HG02852 (cell line): ENCODE results near the gene DBNDD1.
"Not testable (repeated sequence)": the region's sequence is repeated elsewhere in the genome, so short reads cannot be mapped to it uniquely, and the experiment has no call there.

Experiments
- ATAC-seq: cut with Tn5 transposase; IDR thresholded peaks from one replicate; pipeline ENCODE4 v1.9.1; 2021; ENCODE audit warnings: mild to moderate bottlenecking, moderate library complexity; ENCODE audit not compliant: unreplicated experiment

Gene DBNDD1, protein sequence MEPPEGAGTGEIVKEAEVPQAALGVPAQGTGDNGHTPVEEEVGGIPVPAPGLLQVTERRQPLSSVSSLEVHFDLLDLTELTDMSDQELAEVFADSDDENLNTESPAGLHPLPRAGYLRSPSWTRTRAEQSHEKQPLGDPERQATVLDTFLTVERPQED

DNA sequence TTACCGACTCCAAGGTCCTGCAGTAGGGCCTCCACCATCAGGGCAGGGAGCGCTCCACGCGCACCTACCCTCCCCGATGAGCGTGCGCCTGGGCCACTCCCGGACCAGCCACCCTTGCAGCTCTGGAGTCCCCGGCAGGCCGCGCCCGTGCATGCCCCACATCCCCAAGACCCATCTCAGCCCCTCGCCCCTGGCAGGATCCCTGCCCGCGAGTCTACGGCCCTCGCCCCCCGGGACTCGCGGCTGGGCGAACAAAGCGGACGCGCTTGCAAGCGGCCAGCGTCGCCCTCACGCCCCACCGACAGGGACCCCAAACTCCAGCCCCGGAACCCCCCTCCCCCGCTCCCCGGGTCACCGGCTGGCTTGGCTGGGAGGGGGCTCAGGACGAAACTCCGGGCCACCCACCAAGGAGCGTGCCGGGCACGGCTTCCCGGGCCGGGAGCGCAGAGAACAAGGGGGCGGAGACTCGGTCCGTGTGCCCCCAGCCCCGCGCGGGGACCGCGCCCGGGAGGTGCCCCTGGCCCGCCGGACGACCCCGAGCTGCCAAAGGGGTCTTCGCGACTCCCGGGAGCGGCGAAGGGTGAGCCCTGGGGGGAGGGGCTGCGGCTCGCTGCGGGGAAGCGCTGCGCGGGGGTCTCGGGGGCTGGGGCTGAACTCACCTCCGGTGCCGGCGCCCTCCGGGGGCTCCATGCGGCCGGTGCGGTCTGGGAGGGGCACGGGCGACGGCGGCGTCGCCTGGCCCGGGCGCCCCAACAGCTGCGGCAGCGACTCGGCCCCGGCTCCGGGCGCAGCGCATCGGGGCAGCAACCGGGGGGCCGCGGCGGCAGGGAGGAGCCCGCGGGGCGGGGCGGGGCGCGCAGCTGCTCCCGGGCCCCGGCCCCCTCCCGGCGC is at the start of gene DBNDD1:
TSS of gene DBNDD1 (minus strand) at position 805 of the 891 bp plus-strand sequence. CDS start at position 690, 115 bp downstream.
- no peak for ATAC-seq

DNA sequence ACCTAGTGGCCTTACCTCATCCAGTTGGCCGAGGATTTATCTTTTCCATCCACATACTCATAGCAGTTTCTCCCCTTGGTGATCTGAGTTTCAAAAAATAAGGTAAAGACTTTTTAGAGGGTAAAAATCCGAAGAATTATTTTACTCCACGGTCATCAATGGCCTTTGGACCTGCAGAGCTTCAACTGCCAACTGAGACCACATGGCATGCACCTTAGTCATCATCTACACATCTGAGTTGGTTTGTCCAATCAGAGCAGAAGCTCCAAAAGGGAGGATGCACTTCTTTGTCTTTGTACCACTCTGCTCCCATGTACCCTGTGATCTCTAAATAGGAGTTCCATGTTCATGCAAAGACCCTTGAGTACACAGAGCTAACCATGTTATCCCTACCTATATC is 42.2 kb upstream of the DBNDD1 start:
- no peak for ATAC-seq

DNA sequence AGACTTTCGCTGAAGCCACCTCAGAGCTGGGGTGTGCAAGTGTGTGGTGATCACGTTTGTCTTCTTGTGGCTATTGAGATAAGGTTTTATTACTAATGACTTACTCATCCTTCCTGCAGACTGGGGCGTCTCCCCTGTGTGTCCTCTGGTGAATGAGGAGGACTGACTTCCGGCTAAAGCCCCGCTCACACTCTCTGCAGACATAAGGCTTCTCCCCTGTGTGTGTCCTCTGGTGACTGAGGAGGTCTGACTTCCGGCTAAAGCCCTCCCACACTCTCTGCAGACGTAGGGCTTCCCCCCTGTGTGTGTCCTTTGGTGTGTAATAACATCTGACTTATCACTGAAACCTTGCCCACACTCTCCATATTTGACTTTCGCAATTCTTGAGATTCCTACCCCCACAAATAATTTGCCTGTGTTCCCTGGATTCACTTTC is 38.5 kb upstream of the DBNDD1 start:
- ATAC-seq = no peak

DNA sequence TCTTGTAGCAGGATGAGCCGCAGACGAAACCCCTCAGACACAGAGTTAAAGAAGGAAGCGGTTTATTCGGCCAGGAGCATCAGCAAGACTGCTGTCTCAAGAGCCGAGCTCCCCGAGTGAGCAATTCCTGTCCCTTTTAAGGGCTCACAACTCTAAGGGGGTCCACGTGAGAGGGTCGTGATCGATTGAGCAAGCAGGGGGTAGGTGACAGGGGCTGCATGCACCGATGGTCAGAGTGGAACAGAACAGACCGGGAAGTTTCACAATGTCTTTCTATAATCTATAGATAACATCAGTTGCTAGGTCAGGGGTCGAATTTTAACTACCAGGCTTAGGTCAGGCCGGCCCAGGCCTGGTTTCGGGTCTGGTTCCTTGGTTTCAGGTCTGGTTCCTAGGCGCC is 37.3 kb upstream of the DBNDD1 start:
- ATAC-seq = not testable (repeated sequence)

DNA sequence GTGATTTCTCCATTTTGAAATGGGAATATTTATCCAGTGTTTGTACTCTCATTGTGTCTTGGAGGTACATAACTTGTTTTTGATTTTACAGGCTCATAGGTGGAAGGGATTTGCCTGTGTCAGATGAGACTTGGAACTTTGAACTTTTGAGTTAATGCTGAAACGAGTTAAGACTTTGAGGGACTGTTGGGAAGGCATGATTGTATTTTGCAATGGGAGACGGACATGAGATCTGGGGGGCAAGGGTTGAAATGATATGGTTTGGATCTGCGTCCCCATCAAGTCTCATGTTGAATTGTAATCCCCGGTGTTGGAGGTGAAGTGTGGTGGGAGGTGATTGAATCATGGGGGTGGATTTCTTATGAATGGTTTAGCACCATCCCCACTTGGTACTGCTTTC is 36.1 kb upstream of the DBNDD1 start:
- no peak for ATAC-seq

DNA sequence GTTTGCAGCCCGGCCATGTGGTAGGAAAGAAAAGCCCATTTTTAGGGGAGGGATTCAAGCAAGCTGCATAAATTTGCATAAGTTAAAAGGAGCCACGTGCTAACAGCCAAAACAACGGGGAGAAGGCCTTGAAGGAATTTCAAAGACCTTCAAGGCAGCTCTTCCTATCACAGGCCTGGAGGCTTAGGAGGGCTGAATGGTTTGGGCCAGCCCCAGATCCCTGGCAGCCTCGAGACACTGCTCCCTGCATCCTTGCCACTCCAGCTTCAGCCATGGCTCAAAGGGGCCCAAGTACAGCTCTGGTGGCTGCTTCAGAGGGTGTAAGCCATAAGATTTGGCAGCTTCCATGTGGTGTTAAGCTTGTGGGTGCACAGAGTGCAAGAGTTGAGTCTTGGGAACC is 35.3 kb upstream of the DBNDD1 start:
- ATAC-seq = no peak

DNA sequence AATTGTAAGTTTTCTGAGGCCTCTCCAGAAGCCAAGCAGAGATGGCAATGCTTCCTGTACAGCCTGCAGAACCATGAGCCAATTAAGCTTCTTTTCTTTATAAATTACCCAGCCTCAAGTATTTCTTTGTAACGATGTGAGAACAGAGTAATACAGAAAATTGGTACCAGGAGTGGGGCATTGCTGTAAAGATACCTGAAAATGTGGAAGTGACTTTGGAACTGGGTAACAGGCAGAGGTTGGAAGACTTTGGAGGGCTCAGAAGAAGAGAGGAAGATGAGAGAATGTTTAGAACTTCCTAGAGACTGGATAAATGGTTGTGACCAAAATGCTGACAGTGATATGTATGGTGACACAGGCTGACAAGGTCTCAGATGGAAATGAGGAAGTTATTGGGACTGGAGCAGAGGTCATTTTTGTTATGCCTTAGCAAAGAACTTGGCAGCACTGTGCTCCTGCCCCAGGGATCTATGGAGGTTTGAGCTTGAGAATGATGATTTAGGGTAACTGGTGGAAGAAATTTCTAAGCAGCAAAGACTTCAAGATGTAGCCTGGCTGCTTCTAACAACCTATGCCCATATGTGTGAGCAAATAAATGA is 34.7 kb upstream of the DBNDD1 start:
- ATAC-seq = no peak

DNA sequence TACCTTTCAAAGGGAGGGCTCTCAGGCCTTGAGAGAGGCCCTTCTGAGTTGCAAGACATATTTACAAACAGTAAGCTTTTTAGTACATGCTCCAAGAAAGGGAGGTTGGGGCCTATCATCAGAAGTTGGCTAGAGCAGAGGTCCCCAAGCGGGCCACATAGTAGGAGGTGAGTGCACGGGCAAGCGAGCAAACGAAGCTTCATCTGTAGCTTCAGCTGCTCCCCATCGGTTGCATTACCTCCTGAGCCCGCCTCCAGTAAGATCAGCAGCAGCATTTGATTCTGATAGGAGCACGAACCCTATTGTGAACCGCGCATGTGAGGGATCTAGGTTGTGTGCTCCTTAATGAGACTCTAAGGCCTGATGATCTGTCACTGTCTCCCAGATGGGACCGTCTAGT is 31.7 kb upstream of the DBNDD1 start:
- no peak for ATAC-seq

DNA sequence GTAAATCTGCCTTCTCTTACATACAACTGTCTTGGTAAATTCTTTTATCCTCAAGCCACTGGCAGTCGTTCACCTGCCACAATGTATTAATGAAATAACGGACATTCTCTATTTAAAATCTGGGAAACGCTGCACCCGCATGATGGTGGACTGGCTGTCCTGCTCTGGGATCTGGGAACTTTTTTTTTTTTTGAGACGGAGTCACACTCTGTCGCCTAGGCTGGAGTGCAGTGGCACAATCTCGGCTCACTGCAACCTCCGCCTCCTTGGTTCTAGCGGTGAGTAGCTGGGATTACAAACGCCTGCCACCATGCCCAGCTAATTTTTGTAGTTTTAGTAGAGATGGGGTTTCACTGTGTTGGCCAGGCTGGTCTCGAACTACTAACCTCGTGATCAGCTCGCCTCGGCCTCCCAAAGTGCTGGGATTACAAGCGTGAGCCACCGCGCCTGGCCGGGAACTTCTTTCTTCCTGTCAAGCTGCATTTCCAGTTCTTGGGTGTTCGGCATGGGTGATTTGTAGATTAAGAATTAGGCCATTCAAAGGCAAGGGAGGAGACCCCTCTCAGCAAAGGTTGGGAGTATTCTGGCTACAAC is 29.6 kb upstream of the DBNDD1 start:
- no peak for ATAC-seq

DNA sequence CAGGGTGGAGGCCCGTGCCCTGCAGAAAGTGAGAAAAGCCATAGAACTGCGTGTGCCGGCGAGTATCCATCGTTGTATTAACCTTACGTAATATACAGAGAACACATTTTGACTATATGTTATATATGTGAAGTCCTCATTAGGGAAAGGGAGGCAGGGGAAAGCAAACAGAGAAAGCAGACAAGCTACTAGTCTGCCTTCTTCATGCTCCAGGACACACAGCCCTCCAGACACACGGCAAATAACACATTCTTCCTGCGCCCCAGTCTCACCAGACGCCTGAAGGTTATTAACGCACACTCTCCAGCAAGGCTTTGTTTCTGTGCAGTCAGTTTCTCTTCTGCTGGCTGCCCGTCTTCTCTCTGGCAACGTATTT is 29.1 kb upstream of the DBNDD1 start:
- ATAC-seq = no peak

DNA sequence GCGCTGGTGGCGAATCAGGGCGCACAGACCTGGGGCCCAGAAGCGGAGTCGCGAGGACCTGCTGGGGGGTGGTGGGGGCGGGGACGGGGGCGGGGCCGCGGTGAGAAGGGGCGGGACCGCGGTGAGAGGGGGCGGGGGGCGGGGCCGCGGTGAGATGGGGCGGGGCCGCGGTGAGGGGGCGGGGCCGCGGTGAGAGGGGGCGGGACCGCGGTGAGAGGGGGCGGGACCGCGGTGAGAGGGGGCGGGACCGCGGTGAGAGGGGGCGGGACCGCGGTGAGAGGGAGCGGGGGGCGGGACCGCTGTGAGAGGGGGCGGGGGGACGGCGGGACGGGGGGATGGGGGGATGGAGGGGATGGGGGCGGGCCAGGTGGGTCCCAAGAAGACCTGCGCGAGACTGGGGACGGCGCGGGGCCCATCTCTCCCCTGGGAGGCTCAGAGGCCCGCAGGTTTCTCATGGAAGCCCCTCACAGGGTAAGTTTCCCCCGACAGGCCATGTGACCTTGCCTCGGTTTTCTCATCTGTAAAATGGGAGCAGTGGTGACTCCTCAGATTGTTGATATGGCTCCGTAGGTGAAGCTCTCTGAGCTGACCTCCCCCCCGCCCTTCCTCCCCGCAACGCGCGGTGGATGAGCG is 28.6 kb upstream of the DBNDD1 start:
- ATAC-seq = no peak

DNA sequence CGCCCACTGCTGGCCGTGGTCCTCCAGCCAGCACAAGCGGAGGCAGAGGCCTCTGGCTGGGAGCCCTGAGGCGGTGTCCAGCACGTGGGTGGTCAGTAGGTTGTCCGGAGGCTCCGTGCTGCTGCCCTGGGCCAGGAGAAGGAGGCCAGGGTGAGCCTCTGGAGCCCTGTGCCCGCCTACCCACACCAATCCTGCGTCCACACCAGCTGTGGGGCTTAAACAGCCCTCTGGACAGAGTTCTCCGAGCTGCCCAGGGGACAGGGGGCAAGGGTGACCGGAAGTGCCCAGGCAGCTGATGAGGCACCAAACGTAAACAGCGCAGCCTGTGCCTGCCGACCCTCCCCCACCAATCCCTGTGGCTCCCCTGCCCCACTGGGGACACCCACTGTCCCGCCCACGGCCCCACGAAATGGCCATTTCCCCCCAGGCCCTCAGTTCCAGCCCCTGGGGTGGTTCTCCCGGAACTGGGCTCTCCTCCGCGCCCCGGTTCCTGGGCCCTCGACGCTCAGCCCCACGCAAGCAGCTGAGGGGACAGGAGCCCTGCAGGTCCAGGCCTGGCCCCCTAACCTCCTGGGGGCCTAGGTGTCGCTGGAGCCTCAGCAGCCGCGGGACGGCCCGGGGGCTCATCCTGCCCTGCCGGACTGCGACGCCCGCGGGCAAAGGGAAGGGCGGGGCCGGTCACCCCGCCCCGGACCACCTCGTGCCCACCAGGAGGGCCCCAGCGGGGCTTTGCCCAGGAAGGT is 27.9 kb upstream of the DBNDD1 start:
- no peak for ATAC-seq

DNA sequence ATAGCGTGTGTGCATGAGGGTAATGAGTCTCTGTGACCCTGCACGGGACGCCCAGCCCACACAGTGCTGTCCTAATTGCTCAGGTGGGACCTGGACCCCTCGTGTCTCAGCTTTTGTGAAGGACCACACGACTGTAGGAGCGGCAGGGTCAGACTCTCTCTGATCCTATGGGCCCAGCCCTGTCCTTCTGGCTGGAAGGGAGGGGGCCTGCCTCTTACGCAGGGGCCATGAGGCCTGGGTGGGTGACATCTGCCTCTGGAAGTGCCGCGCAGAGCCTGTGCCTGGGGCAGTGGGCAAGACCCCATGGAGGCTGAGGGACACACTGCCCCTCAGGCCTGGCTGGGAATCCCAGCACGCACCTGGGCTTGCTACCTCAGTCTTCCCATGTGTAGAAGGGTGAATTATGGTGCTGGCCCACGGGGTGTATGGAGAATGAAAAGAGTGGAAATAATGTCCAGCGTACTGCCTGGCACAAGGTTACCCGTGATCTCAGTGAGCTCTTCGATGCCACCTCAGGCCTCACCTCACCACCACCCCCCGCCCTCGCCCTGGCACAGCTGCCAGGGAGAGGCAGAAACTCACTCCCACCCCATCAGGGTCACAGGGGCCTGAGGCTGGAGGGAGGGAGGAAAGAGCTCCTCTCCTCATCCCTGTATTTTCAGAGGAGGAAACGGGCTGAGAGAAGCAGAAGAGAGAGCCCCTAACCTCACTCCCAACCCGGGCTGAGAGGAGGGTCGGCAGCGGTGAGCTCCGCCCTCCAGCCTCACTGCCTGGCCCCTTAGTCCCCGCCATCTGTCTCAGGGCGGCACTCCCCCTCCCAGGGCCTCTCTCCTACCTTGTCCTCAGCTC is 27.1 kb upstream of the DBNDD1 start:
- no peak for ATAC-seq

DNA sequence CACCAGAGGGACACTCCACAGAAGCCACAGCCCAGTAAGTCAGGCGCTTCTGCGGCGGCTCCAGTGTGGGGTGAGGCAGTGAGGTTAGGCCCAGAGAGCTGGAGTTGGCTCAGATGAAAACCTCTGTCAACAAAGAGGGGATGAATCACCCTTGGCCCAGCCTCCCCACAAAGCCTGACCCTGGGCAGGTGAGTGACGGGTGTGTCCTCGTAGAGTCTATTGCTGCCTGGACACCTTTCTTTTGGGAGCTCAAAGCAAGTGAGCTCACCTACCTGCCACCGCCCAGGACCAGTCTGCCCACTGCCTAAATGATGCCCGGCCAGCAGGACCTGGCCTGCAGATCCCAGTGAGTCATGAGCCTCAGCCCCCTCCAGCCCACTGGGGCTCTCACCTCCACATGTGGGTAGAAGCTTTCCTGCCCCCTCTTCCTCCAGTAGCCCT is 24.9 kb upstream of the DBNDD1 start:
- ATAC-seq = no peak

DNA sequence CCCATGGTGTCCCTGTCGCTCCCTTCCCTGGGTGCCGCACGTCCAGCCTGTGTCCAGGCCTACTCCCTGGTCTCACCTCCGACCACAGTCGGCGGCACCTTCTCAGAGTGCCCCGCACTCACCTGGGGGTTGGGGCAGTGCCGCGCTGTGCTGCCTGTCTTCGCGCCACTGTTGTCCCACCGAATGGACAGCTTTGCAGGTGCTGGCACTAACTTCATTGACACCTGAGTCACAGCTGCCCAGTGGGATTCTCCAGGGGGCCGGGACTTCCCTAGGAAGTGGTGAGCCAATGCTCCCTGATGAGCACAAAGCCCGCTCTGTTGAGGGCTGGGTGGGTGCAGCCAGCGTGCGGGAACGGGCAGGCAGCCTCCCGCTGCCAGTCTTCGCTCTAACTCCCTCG is 24.3 kb upstream of the DBNDD1 start:
- no peak for ATAC-seq

DNA sequence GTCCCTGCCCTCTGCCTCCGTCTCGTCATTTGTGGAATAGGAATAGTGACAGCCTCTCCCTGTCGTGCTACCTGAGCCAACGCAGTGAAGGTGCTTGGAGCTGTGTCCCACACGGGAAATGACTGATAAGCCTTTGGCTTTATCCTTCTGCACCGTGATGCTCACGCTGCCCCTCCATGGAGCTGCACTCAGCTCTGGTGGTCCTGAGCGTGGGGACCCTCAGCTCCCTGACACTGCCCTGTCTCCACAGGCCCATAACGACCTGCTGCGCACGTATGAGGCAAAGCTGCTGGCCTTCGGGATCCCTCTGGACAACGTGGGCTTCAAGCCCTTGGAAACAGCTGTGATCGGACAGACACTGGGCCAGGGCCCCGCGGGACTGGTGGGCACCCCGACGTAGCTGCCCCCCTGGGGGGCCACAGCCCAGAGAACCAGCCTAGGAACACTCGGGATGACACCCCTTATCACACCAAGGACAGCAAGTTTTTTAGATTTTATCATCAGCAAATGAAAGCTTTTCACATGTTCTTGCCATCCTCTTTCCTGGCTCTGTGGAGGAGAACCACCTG is 23.8 kb upstream of the DBNDD1 start:
- ATAC-seq = no peak

DNA sequence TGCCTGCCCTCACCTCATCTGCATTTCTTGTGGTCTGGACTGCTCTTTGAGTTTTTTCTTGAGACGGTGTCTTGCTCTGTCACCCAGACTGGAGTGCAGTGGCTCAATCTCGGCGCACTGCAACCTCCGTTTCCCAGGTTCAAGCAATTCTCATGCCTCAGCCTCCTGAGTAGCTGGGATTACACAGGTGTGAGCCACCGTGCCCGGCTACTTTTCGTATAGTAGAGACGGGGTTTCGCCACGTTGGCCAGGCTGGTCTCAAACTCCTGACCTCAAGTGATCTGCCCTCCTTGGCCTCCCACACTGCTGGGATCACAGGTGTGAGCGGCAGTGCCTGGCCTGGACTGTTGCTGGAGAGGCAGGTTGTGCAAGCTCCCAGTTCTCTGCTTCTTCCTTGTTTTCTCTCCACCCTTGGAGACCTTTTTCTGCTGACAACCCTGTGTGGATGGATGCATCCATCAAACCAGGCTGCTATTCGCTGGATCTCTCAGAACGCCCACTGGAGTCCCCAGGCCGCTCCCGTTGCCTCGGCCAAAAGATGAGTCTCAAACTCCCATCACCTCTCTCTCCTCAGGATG is 22.7 kb upstream of the DBNDD1 start:
- ATAC-seq = no peak

DNA sequence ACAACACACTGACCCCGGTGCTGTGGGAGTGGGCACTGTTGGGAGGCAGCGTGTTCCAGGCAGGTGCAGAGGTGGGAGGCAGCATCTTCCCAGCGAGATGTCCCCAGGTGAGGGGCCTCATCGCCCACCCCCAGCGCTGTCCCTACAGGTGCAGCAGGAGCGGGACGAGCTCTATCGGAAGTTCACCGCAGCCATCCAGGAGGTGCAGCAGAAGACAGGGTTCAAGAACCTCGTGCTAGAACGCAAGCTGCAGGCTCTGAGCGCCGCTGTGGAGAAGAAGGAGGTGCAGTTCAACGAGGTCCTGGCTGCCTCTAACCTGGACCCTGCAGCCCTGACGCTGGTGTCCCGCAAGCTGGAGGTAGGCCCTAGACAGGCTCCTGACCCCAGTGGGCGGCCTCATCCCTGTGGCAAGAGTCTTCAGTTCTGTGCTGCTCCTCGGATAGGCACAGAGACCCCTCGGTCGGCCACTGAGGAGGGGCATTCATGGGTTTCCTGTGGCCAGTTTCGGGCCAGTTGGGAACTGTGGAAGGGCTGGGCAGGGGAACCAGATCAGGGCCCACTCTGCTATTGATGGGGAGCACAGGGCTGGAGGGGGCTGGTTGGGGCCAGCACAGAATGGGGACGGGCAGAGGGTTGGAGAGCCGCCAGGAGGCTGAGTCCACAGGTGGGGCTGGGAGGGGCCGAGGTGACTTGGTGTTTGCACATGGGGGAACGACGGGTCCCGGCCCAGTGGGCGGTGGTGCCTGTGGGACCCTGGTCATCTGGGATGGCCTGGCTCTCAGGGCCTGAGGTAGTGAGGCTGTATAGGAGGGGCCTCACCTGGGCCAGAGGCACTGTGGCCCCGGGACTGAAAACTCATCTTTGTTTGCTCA is 21.1 kb upstream of the DBNDD1 start:
- ATAC-seq = no peak
